ENCODE measurements around the gene CYGB. TPM values are rescaled to one million over a fixed set of nuclear protein-coding genes. Genes with fewer than 3 reads are reported as not detected.
A peak's percentile ranks its signal among the peaks of the same experiment; 100 is the strongest.

The CYGB gene
- total and polyA plus RNA-seq, 12 donors, result 6.3 to 38.3 (median 14.3) TPM

- H3K27ac ChIP-seq, result peak overlapping the region in 2 of 5 donors; percentile 81 to 91
- DNase-seq, result no peak
- TF ChIP-seq CTCF (IDR thresholded peaks at IDR 0.05) (no peak), POLR2A (IDR thresholded peaks at IDR 0.05) (no peak)
- no peak overlapping the region for H3K4me3 ChIP-seq
- no peaks in the 10 kb centered on the region for H3K27me3 ChIP-seq
- intact Hi-C loops (cut with DNase I), result no loop called here
- no peaks in the 10 kb centered on the region for H3K9me3 ChIP-seq (replicated peaks in 1 of 3)
- no peaks in the 10 kb centered on the region for H3K36me3 ChIP-seq (replicated peaks in 1 of 2)
- peaks cover 15 to 43% of the 10 kb centered on the region in 2 donors for H3K4me1 ChIP-seq (replicated peaks in 1 of 2)
- 79 to 85% (median 81%) methylated on average over 15 to 18 of the region's 18 CpGs for WGBS, 4 donors
These were observed 5.9 kb downstream of the CYGB start for GRCh38 chr17:76531486-76532038.

DNA sequence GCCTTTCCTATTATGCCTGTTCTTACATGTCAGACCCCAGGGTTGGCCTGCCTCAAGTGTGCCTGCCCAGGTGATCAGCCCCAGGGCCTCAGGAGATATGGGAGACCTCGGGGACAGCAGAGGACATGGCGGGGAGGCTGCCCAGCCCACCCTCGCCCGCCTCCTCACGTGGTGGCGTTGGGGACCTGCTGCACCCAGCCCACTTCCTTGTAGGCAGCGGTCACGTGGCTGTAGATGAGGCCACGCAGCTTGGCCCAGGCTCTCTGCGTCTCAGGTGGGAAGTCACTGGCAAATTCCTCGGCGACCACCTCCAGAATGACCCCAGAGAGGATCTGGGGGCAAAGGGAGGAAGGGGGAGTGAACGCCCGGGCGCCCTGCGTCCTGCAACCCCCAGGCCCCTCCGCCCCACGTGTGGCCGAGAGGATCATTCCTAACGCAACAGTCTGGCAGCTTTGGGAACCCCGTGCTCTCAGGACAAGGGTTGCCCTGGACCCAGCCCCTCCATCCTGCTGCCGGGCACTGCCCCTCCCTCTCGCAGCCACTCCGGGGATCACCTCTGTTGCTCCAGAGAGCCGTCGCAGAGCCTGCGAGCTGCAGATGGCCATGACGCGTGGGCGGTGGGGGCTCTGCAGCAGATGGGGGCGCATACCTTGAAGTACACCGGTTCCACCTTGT lies 6.6 kb downstream of the CYGB start:
- intact Hi-C loops (cut with DNase I), result no loop called here
- no peak for TF ChIP-seq POLR2A (IDR thresholded peaks at IDR 0.05)
- TF ChIP-seq CTCF (IDR thresholded peaks at IDR 0.05), result no peak
- no peak for DNase-seq
- peaks cover 15 to 43% of the 10 kb centered on the region in 2 donors for H3K4me1 ChIP-seq (replicated peaks in 1 of 2)
- H3K4me3 ChIP-seq, result no peak overlapping the region
- H3K36me3 ChIP-seq (replicated peaks in 1 of 2), result no peaks in the 10 kb centered on the region
- WGBS, 4 donors, result 80 to 87% (median 82%) methylated on average over 22 to 32 of the region's 32 CpGs
- no peaks in the 10 kb centered on the region for H3K9me3 ChIP-seq (replicated peaks in 1 of 3)
- H3K27ac ChIP-seq, result peak overlapping the region in 4 of 5 donors; percentile 62 to 91 (median 78)
- H3K27me3 ChIP-seq, result no peaks in the 10 kb centered on the region

- peak overlapping the region in 4 of 5 donors; percentile 62 to 91 (median 78) for H3K27ac ChIP-seq
These were observed 7.3 kb downstream of the CYGB start for GRCh38 chr17:76530095-76530723.

More at GRCh38 chr17:76530095-76530723, 7.3 kb downstream of the CYGB start:
- peak in 1 of 7 donors; percentile 25 for DNase-seq
- intact Hi-C loops (cut with DNase I), result no loop called here
- no peaks in the 10 kb centered on the region for H3K36me3 ChIP-seq (replicated peaks in 1 of 2)
- H3K9me3 ChIP-seq (replicated peaks in 1 of 3), result no peaks in the 10 kb centered on the region
- no peaks in the 10 kb centered on the region for H3K27me3 ChIP-seq
- no peak overlapping the region for H3K4me3 ChIP-seq
- peaks cover 16 to 46% of the 10 kb centered on the region in 2 donors for H3K4me1 ChIP-seq (replicated peaks in 1 of 2)
- WGBS, 4 donors, result 50 to 72% (median 57%) methylated on average over 22 to 23 of the region's 23 CpGs
- no peak for TF ChIP-seq POLR2A (IDR thresholded peaks at IDR 0.05)
- no peak for TF ChIP-seq CTCF (IDR thresholded peaks at IDR 0.05)

All from adrenal gland (tissue), 12 donors.